NCI-H2171 treated with DMSO at 0.1 percent for 48 hours (cell line): ENCODE measurements around the gene POLR2C.

ENCODE experiments used
- DNase-seq: peaks from one replicate; lab custom pipeline; 2025; lab: John Stamatoyannopoulos, UW

The POLR2C gene

DNA sequence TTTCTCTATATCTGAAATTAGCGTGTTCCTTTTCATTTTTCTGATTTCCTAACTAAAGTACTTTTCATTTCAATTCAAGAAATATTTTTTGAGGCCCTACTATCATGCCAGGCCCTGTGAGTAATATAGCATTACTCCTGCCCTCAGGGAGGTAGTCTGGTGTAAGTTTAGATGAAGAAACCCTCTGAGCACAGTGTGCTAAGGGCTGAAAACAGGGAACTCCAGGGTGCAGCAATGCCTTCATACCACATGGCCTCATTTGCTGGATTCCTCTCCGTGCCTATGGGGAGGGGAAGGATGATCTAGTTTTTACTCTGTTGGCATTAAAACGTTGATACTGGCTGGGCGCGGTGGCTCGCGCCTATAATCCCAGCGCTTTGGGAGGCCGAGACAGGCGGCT is 10.5 kb upstream of the POLR2C start:
- no peak for DNase-seq

DNA sequence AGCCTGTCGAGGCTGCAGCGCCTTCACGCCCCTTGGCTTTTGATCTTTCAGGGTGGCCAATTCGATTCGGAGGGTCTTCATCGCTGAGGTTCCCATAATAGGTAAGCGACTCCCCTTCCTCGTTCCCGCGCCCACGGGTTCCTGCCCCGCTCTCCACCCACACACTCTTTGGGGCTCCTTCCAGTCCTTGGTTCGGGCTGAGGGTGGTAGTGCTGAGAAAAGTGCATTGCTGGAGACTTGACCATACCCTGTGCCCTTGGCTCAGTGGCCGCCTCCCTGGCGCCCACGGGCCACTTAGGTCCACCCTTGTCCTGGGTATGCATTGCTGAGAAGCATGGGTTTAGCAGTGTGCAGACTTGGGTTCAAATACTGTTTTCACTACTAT is 491 bp downstream of the POLR2C start:
- DNase-seq: no peak

DNA sequence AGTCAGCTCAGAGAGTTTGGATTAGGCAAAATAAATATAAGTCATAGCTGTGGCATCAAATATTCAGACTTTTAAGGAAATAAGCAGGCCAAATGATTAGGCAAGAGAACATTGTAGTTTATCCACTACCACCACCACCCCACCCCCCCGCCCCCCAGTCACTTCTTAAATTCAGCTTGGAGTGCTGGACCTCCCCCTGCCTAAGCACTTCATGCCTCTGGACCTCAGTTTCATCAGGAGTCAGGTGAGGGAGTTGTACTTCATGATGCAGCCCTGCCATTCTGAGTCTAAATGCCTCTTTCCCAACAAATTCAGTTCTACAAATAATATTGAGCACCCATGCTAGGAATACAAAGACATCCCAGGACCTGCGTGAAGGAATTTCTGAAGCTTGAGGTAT is 2.0 kb downstream of the POLR2C start:
- no peak for DNase-seq

DNA sequence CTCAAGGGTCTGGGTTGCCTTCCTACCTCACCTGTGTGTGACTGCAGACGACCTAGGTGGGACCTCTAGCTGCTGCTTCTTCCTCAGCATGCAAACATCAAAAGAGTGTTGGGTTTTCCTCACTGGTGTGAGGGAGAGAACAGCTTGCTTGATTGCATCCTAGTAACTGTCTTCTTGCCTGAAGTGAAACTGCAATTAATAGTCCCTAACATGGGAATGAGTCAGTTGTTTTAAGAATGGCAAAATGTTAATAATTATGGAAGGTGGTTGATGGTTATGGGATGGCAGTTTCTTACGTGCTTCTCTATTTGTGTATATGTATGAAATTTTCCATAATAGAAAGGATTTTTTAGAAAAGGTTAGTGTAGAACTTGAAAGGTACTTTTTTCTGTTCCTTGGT is 5.9 kb downstream of the POLR2C start:
- no peak for DNase-seq

DNA sequence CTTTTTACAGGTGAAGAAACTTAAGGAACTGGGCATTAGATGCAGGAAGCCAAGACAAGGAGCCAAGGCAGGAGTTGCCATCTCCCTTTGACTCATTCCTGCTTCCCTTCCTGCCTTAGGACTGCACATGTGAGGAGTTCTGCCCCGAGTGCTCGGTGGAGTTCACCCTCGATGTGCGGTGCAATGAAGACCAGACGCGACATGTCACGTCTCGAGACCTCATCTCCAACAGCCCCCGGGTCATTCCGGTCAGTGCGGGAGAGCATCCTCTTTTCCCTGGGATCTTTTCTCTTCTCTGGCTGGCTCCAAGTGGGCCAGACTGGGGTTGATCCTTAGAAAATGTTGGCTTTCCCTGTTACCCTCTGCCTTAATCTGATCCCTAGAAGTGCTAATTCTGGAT is 6.6 kb downstream of the POLR2C start:
- DNase-seq: no peak

DNA sequence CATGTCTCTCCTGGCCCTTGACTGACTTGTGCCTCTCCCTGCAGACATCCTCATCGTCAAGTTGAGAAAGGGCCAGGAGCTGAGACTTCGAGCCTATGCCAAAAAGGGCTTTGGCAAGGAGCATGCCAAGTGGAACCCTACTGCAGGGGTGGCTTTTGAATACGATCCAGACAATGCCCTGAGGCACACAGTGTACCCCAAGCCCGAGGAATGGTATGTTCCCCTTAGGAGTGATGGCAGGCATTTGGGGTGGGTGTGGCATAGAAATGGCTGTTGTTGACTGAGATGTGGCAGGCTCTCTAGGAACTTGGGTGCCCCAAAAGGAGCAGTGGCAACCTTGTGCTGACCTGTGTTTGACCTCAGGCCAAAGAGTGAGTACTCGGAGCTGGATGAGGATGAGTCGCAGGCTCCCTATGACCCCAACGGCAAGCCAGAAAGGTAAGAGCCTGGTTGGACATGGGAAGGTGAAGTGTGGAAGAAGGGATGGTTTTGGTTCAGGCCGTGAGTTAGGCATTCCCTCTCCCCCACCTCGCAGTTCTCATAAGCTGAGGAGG is 7.5 kb downstream of the POLR2C start:
- no peak for DNase-seq

DNA sequence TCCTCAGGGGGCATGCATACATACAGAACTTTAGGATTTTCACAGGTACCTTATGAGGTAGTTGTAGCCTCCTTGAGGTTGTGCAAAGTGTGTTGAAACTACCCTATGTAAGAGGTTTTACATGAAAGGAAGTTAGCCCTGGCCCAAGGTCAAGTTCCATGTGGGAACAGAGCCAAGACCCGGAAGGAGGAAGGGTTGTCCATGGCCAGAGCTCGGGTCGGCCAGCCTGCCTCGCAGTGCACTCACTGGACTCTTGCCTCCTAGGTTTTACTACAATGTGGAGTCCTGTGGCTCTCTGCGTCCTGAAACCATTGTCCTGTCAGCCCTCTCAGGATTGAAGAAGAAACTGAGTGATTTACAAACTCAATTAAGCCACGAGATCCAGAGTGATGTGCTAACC is 8.2 kb downstream of the POLR2C start:
- DNase-seq: no peak

DNA sequence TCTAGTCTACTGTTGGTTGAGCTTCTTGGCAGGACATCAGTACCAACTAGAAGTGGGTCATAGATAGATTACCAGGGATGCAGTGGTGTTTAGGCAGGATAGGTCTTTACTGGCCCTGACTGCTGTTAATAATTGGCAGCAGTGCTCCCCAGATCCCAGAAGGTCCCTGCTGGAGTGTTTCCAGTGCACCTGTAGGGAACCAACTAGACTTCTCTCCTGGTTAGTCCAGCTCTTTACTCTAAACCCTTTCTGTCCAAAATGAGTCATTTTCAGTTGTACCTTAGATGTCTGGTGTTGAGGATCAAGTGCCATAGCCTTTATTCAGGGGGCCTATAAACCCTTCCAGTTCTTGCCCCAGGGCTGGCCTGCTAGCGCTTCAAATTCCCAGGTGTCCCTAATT is 8.7 kb downstream of the POLR2C start:
- DNase-seq: no peak

DNA sequence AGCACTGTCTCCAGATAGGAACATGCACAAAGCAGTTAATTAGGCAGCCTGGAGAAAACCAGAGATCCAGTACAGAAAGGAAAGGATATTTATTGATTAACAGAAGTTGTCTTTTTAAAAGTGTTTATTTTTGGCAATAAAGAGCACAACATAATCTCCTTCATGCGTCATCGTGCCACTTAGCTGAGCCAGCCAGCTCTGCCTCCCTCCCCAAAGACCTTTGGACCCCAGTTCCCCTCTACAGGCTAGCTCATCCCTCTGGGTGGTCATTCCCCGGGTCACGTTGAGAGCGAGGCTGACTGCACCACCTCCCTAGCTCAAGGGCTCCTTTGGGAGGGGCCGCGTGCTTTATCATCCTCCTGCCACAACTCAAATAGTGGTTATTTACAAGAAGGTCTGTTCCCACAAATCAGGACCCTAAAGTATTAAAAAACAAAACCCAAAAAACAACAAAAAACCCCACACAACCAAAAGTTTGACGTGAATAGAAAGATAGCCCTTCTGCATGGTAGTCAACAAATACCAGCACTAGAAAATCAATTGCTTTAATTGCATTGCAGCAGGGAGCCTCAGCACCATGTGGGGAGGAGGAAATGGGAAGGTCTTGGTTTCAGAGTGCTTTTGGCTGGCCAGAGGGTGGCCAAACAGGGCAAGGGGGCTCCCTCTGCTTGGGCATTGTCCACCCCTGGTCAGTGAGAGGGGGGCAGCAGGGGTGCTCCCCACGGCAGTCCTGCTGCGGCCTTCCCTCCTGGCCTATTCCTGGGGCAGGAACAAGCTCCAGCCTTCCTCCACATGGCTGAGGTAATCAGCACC is 9.6 kb downstream of the POLR2C start:
- DNase-seq: no peak

DNA sequence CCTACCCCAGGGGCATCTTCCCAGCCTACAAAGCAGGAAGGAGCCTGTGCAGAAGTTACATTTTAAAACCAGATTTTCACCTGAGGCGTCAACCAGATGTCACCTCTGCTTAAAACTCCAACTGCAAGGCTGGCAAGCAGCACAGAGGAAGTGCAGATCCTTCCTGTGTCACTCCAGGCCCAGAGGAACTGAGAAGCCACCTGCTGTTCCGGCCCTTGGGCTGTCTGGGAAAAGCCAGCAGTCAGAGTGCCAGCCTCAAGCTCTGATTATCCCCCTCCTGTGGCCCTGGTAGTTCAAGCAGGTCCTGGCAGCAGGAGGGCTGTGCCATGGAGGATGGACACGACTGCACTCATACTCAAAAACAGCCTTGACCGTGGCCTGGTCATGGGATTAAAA is 10.2 kb downstream of the POLR2C start:
- DNase-seq: peak; percentile 28

DNA sequence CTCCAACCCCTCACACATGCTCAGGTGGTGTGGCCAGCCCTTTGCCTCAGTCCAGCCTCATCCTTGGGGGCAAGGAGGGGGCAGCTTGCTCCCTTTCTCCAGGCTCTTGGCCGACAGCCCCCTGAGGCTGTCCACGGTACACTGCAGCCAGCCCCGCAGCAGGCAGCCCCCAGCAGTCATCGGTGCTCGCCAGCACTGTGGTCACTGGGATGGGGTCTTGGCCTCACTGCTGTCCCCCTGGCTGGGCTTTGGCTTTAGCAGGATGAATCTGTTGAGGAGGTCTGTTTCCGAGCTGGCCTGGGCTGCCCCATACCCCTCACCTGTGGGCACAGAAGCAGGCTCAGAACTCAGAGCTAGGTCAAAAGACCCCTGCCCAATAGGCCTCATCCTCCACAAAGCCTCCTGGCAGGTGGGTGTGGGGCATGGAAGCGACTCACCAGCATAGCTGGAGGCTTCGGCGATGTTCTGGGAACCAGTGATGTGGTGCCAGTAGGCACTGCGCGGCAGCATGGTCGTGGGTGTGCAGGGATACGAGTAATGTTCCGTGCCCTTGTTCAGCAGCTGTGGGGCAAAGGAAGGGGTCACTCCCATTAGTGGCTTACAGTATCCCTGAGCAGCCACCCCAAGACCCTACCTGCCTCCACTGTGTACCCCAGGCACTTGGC is 10.8 kb downstream of the POLR2C start:
- DNase-seq: no peak

DNA sequence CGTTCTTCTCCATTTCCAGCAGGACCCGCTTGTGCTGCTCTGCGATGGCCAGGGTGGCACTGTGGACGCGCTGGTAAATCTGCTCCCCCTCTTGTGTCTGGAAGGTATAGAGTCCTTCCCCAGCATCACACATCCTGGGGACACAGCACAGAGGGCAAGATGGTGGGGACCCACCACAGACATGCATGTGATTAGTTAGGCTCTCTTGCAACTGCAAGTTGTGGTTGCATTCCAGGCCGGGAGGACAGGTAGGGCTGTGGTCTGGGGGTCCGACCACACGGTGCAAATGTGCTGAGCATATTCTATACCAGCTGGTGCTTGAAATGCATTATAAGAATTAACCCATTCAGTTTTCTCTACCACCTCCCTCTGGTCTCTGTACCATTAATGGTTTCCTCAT is 11.4 kb downstream of the POLR2C start:
- no peak for DNase-seq

DNA sequence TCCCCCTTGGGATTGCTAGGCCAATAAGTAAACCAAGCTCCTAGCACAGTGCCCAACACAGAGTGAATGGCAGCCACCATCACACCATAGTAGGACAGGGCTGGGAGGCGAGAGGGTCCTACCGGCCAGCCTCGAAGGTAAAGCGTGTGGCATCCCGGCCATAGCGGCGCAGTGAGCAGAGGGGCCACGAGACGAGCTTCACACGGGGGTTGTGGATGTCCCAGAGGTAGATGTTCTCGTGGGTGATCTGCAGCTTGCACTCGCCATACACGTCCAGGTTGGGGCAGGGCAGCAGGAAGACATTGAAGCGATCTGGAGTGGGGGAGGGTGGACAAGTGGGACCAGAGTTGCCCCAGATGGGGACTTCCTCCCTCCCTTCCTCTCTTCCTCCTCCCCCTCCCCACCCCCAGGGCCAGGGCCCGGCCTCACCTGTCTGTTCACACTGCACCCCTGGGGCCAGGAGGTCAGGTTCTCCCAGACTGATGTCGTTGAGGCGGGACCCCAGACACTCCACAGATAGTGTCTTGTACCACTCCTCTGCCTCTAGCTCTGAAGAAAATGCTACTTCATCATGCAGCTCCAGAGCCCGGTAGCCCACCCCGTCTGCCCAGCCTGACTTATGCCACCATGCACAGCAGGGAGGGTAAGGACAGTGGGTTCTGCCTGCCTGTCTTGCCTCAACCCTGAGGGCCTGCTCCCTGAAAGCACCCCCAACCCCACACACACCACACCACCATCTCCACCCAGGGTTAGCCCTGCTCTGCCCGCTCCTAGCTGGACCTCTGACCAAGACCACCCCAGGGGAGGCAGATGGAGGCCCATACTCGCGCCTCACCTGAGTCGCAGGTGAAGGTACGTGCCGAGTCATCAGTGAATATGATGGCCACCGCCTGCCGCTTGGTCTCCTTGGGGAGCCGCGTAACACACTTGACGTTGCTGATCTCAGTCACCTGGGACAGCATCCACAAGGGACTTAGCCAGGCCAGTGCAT is 12.5 kb downstream of the POLR2C start:
- no peak for DNase-seq

DNA sequence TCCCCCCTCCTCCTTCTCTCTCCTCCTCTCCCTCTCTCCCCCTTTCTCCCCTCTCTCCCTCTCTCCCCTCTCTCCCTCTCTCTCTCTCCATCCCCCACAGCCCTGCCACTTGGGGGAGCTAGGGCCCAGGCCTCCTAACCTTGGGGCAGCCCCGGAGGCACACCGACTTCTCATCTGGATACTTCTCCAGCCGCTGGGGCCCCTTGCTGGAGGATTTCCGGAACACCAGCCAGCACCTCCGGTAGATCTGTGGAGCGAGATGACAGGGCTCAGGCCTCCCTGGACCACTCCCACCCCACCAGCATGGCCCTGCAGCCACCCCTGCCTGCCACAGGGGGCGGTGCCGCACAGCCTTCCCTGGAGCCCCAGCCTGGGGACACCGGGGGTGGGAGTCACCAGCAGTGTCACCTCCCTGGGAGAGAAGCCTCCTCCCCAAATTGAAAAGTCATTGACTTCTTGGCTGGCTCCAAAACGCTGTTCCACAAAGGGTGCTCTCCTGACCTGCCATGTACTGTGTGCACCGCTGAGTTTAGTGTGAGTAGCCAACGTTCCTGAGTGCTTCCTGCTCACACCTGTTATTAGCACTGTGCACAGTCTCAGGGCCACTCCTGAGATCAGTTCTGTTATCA is 13.3 kb downstream of the POLR2C start:
- no peak for DNase-seq

DNA sequence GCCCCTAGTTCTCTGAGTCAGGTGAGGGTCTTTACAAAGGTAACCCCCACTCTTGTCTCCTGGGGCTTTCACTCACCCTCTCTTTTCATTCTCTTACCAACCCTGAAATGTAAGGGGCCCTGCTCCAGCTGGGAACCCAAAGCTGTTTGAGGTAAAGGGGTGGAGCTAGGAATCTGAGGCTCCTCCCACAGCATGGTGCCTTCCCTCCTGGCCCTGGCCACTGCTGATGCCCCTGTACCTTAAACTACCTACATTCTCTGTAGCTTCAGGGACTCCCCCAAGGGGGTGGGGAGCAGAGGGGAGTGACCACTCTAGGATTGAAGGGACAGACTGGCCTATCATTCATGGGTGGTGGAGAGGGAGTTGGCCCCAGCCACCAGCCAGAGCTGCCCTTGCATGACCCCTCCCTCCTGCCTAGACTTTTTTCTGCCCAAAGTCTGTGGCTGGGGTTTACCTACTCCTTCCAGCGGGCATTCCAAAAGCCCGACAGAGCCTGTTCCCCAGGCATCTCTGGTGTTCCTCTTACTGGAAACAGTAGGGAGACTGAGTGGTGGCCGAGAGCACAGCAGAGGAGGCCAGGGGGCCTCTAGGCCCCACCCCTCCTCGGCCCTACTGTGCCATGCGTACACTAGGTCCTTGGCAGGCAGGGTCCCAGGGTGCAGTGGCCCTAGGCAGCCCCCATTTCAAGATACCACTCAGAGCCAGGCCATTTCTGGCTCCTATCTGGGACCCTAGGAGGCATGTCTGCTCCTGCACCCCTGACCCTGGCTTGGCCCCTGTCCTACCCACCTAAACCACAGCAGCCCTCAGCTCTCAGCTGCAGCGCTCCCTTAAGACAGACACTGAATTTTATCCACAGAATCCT is 14.3 kb downstream of the POLR2C start:
- DNase-seq: no peak

DNA sequence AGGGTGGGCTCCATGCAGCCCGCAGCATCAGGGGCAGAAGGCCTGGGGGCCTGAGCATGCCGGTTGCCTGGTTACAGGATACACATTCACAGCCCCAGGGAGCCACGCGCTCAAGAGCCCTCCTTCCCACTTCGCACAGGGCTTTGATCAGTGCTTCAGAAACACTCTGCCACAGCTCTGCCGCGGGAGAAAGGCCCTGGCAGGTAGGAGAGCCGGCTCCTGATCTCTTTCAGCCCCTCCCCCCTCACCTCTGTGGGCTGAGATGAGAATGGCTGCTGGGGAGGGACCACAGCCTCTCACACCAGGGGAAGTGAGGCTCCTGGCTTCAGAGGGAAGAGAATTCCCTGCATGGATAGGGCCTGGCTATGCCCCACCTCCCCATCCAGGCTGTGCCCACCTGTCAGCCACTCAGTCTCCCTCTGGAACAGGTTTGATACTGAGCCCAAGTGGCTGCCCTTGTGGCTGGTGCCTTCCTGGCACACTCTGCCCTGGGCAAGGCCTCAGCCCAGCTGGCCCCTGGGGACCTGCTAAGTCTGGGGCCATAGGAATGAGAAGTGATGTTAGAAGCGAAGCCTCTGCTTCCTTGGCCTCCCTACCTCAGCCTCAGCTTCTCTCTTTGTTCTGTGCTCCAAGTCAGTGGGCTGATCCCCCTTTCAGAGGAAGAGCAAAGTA is 15.2 kb downstream of the POLR2C start:
- DNase-seq: peak; percentile 39

DNA sequence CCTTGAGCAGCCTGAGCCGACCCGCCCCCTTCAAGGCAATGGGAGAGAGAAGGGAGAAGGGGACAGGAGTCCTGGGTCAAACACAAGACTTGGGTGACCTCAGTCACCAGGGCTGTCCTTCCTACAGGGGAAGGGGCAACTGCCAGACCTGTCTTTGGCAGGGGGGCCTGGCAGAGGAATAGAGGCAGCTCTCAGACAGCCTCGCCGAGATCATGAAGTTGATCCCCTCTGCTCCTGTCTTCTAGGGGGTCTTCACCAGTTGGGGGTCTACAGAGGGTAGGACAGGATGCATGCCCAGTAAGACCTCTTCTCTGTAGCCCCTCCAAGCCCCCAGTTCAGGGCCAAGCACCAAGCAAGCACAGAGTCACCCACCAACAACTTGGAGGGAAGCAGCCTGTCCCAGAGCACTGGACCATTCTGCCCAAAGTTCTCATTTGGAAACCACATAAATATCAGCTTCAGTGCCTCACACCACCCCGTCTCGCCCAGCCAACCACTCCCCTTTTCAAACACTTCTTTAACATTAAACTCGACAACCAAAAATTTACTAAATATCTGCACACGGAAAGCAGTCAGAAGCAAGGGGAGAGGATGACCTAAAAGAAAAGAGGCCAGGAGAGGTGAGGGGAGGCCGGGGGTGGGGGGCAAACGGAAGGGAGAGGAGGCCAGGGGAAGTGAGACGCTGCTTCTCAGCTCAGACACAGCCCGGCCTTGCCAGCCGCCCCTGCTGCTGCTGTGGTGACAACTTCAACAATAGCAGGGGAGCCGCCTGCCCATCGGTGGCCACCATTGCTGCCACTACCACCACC is 16.1 kb downstream of the POLR2C start:
- no peak for DNase-seq

DNA sequence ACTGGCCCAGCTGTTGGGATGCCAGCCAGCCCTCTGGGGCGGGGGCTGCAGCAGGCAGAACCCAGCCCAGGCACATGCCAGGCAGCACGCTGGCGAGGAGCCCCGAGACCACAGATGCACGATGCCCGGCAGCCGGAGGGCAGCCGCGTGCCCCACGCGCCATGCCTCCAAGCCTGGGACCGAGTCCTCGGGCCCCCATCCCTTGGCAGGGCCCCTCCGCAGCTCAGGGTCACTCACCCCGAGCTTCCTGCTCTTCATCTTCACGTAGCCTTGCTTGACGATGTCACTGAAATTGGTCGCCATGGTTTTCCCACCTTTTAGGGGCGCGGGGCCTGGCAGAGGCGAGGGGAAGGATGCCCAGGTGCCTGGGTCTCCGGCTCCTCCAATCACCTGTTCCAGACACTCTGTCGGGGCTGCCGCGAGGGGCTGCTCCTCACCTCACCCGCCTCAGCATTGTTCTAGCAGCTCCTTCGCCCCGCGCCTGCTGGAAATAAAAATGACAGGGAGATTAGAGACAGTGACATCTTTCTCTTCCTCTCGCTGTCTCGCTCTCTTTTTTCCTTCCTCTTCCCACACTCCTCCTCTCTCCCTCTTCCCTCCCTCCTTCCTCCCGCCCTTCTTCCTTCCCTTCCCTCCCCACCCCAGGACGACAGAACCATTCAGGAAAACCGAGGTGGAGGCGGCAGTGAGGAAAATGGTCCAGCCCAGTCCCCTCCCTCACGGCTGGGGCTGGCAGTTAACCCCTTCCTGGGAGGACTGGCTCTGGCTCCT is 16.9 kb downstream of the POLR2C start:
- DNase-seq: peak; percentile 73
